HK-2 (cell line): ENCODE results near the gene ROPN1L.
"Not testable (repeated sequence)": the region's sequence is repeated elsewhere in the genome, so short reads cannot be mapped to it uniquely, and the experiment has no call there.

Experiments used
- DNase-seq: peaks from one replicate; pipeline ENCODE4 v3.0.0-alpha.2; 2018; ENCODE audit not compliant: unreplicated experiment

ROPN1L gene

DNA sequence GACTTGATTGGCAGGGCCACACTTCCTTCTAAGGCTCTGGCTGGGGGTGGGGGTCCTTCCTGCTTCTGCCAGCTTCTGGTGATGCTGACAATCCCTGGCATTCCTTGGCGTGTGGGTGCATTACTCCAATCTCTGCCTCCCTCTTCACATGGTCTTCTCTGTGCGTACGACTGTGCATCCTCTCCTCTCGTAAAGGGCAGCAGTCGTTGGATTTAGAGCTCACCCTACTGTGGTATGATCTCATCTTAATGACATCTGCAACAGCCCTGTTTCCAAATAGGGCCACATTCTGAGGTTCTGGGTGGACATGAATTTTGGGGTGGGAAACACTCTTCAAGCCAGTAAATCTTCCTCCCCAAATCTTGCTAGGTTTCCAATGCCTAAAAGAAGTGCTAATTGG, 36.8 kb downstream of the ROPN1L start:
- peak; percentile 28 for DNase-seq

DNA sequence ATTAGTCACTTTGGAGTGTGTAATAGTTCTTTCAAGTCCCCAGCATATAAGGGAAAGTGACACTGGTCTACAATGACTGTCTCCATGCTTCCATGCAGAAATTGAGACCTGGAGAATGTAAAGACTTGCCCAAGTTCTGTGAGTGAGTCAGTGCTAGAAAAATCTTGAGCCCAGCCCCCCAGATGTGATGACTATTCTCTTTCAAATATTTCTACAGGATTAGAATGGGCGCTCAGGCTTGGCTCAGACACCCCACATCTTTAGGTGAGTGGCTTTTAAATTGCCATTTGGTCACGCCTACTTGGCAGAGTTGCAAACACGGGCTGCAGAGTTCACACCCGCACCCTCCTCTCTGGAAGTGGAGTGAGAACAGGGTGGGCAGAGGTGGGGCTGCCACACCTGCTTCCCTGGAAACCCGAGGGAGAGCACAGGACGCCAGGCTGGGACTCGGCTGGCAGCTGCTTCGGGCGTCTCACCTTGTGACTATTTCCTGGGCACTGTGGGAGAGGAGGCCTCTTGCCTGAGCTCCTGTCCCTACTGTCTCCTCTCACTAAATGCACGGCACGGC, 37.6 kb downstream of the ROPN1L start:
- peak; percentile 72 for DNase-seq

DNA sequence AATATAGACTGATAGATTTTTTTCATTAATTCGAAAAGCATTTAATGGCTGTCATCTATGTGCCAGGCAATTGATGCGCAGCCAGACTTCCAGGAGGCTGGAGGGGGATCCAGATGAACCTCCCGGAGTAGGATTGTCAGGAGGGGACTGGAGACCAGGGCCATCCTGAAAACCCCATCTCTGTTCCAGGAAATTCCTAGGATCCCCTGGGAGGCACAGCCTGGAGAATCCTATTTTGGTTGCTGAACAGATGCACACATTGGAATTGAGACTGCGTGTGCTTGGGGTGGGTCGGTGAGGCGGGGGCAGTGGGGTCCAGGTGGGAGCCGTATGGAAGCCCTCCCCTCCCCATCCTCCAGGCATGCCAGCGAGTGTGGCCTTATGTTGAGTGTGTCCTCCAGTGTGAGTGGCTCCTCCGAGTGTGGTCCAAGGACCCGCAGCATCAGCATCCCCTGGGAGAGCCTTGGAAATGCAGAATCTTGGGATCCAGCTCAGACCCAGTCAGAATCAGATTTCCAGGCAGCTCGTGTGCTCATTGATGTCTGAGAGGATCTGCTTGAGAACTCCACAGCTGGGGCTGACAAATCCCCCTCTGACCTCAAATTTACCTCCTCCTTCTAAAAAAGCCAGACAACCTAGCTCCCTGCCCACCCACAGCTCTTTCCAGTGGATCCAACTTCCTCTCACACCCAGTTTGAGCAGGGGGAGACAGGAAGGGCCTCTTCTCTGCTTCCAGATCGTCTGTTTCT, 38.7 kb downstream of the ROPN1L start:
- no peak for DNase-seq

- no peak for DNase-seq
Observed at GRCh38 chr5:10481241-10481935, 39.7 kb downstream of the ROPN1L start.

GRCh38 chr5:10482791-10483530, 41.3 kb downstream of the ROPN1L start:
- DNase-seq = no peak

GRCh38 chr5:10484774-10485141, 43.1 kb downstream of the ROPN1L start:
- no peak for DNase-seq

- DNase-seq = no peak
Observed at GRCh38 chr5:10485142-10485795, 43.6 kb downstream of the ROPN1L start.

DNA sequence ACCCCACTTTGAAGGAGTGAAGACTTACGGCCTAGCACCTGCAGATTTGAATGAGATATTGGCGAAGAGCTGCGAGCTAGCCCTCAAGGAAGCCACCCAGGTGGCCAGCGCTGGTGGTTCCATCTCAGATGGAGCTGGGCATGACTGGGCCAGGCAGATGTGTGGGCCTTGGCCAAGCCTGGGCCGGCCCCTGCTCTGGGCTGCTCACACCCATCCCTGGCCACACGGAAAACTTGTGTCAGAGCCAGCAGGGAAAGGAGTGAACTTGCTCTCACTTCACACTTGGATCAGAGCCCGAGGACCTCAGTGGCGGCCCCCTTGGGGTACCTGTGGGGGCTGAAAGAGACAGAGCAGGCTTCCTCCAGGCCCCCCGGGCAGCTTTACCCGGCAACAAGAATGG, 44.2 kb downstream of the ROPN1L start:
- no peak for DNase-seq

- DNase-seq = no peak
Observed at GRCh38 chr5:10486511-10487344, 45.0 kb downstream of the ROPN1L start.

- DNase-seq = no peak
Observed at GRCh38 chr5:10488144-10488543, 46.5 kb downstream of the ROPN1L start.

- DNase-seq = no peak
Observed at GRCh38 chr5:10489810-10490426, 48.2 kb downstream of the ROPN1L start.

GRCh38 chr5:10490927-10491672, 49.4 kb downstream of the ROPN1L start:
- DNase-seq = no peak

DNA sequence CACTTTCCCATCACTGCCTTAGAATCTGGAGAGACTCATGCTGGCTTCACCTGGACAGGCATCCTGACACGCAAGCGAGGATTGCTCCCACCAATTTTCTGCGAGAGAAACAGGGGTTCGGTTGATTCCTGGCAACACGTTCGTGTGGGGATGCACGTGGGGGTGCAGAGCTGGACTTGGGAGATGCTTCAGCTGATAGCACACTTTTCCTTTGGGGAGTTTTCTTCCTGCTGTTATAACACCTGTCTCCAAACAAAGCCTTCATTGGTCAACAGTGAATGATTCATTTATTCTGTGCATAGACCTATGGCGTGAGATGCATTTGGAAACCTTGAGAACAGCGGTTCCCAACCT, 50.0 kb downstream of the ROPN1L start:
- DNase-seq = no peak

GRCh38 chr5:10493884-10494283, 52.2 kb downstream of the ROPN1L start:
- DNase-seq = no peak

- not testable (repeated sequence) for DNase-seq
Observed at GRCh38 chr5:10494497-10494896, 52.8 kb downstream of the ROPN1L start.

DNA sequence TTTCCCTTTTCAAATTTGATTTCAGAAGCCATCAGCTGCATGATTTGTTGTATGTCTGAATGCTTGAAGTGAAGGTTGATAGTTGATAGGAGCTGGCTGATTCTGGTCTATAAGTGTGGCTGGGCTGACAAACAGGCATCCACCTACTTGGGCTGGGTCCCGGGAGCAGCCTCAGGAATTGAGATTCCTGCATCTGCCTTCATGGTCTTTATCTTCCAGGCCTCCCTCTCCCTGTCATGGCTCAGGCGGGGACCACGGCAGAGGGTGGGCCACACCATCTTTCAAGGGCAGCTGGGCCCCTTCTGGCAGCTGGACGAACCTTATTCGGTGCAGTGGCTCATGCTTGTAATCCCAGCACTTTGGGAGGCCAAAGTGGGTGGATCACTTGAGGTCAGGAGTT, 55.9 kb downstream of the ROPN1L start:
- DNase-seq = no peak

DNA sequence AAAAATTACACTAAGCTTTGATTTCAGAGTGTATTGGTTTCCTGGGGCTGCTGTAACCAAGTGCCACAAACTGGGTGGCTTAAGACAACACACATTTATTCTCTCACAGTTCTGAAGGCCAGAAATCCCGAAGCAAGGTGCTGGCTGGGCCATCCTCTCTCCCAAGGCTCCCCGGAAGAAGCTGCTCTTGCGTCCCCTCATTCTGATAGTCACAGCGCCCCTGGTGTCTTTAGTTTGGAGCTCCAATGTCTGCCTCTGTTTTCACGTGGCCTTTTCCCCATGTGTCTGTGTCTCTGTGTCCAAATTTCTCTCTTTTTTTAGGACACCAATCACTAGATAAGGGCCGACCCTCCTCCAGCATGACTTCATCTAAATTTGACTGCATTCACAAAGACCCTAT, 56.7 kb downstream of the ROPN1L start:
- DNase-seq = no peak

GRCh38 chr5:10499066-10499465, 57.4 kb downstream of the ROPN1L start:
- DNase-seq = no peak

- no peak for DNase-seq
Observed at GRCh38 chr5:10499776-10500175, 58.1 kb downstream of the ROPN1L start.

DNA sequence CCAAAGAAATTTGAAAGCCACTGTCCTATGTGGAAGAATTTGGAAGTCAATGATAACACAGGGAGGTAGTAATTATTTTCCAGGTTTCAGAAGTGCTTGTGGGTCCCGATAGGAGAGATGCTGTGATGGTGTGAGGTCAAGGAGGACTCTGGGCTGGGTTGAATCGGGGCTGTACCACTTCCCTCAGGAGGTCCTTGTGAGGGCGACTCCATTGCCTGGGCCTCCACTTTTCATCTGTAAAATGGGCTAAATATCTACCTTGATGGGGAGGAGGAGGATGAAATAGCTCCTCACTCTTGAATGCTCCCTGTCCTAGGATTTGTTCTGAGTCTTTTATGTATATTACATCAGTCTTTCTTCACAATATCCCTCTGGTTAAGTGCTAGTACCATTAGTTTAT, 59.0 kb downstream of the ROPN1L start:
- no peak for DNase-seq
